SK-N-MC (cell line): ENCODE results near the gene CABP2.
"Not testable (repeated sequence)": the region's sequence is repeated elsewhere in the genome, so short reads cannot be mapped to it uniquely, and the experiment has no call there.

Source experiments
- DNase-seq: peaks from one replicate; pipeline ENCODE4 v3.0.0-alpha.2; 2011; ENCODE audit warnings: low read depth, low spot score
- H3K27ac ChIP-seq: fragments of 200-600 bp; sonication (generic); 2 replicates; pipeline ENCODE4 v1.5.1; 2016; ENCODE audit warnings: mixed run types
- H3K36me3 ChIP-seq: fragments of 200-600 bp; sonication (generic); 2 replicates; pipeline ENCODE4 v1.6.1; 2017; ENCODE audit warnings: antibody characterized with exemption, low read length, mixed read lengths; ENCODE audit not compliant: insufficient read depth
- H3K4me3 ChIP-seq: fragments of 200-600 bp; sonication (generic); 2 replicates; pipeline ENCODE4 v1.5.1; 2016
- H3K9ac ChIP-seq: fragments of 200-600 bp; sonication (generic); 2 replicates; pipeline ENCODE4 v1.8.0; 2017; ENCODE audit warnings: mixed run types, mixed read lengths; ENCODE audit not compliant: insufficient read length
- H3K9me3 ChIP-seq: fragments of 200-600 bp; sonication (generic); 2 replicates; pipeline ENCODE4 v1.6.1; 2017; ENCODE audit warnings: low read depth, mild to moderate bottlenecking, antibody characterized with exemption, low read length, moderate library complexity, mixed read lengths
- EZH2 ChIP-seq: fragments of 200-600 bp; sonication (generic); IDR thresholded peaks from one replicate; pipeline ENCODE4 v1.6.1; 2017; ENCODE audit warnings: antibody characterized with exemption
- FOXP2 ChIP-seq: optimal IDR thresholded peaks from 2 replicates; pipeline ENCODE3; 2011; ENCODE audit warnings: mild to moderate bottlenecking, moderate library complexity; ENCODE audit not compliant: insufficient read depth; ENCODE audit errors: extremely low read length, control extremely low read depth
- POLR2AphosphoS5 ChIP-seq: IDR thresholded peaks from 2 replicates; pipeline ENCODE4 v1.6.1; 2012; ENCODE audit warnings: mild to moderate bottlenecking, low read depth, low read length, borderline replicate concordance

CABP2 gene

DNA sequence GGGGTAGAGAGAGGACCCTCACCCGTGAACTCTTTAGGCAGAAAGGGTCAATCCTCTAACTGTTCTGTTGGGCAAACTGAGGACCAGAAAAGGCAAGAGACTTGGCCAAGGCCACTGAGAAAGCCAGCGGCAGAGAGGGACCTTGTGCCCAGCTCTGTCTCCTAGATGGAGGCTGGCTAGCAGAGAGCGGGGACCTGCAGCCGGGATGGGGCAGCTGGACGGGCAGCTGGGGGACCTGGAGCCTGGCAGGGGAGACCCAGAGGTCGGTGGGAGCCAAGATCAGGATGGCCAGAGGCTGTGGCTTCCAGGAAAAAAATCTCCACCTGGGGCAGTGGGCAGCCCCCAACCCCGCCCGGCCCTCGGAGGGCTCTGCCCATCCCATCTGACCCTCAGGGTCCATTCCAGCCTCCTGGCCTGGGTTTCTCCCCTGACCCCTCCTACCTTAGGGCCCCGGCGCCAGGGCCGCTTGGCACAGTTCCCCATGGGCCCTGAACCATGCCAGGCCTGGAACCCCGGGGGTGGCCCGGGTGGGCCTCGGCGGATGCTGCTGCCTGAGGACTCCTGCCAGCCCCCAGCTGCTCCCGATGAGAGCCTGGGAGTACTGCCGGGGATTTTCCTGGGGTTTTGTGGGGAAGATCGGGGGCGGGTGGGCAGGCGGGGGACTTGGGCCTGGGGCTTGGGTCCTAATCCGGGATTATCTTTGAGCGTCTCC lies at the start of gene CABP2:
Gene CABP2, minus strand, starts transcription at position 603 of the 712 bp plus-strand sequence. Its CDS starts 120 bp downstream, at position 483.
- TF ChIP-seq EZH2 (no peak), FOXP2 (no peak), POLR2AphosphoS5 (no peak)
- no peaks in the 10 kb centered on the region for H3K36me3 ChIP-seq
- no peak within 1 kb of the TSS for H3K27ac ChIP-seq
- no peak for DNase-seq
- H3K4me3 ChIP-seq = no peak within 1 kb of the TSS
- H3K9ac ChIP-seq = no peak within 1 kb of the TSS
- H3K9me3 ChIP-seq = no peaks in the 10 kb centered on the region

DNA sequence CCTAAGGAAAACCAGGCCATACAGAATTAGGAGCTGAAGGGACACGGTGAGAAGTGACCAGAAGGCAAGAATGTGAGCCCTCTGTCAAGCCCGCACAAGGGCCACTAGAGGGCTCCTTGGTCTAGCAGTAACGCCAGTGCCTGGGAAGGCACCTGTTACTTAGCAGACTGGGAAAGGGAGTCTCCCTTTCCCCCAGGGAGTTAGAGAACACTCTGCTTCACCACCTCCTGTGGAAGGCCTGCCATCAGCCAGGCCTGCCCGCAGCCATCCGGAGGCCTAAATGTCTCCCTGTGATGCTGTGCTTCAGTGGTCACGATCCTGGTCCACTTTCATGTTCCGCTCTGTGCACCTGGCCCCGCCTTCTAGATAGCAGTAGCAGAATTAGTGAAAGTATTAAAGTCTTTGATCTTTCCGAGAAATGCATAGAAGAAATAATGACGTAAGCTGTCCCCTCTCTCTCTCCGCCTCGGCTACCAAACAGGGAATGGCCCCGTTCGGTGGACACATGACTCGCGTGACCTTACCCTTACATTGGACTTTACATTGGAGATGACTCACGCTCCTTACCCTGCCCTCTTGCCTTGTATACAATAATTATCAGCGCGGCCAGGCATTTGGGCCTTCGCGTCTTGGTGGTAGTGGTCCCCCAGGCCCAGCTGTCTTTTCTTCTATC lies 49.6 kb upstream of the CABP2 start:
- 0 out of 2 replicates have a peak, but pooled peaks cover 4% of the 10 kb centered on the region for H3K9me3 ChIP-seq
- H3K36me3 ChIP-seq = no peaks in the 10 kb centered on the region
- H3K9ac ChIP-seq = no peak overlapping the region
- TF ChIP-seq FOXP2 (no peak), POLR2AphosphoS5 (no peak), EZH2 (no peak)
- no peak for DNase-seq
- no peak overlapping the region for H3K27ac ChIP-seq
- no peak overlapping the region for H3K4me3 ChIP-seq

GRCh38 chr11:67572305-67572704 lies 49.1 kb upstream of the CABP2 start:
- Histone ChIP-seq H3K36me3 (no peaks in the 10 kb centered on the region), H3K9ac (no peak overlapping the region), H3K27ac (no peak overlapping the region), H3K4me3 (no peak overlapping the region), H3K9me3 (0 out of 2 replicates have a peak, but pooled peaks cover 4% of the 10 kb centered on the region)
- TF ChIP-seq FOXP2 = no peak
- DNase-seq = no peak

GRCh38 chr11:67571443-67571842 lies 48.2 kb upstream of the CABP2 start:
- Histone ChIP-seq H3K36me3 (no peaks in the 10 kb centered on the region), H3K27ac (no peak overlapping the region), H3K9me3 (0 out of 2 replicates have a peak, but pooled peaks cover 4% of the 10 kb centered on the region), H3K9ac (no peak overlapping the region), H3K4me3 (no peak overlapping the region)
- DNase-seq = no peak
- TF ChIP-seq FOXP2 = no peak
- no peak for TF ChIP-seq POLR2AphosphoS5

GRCh38 chr11:67564230-67564629 lies 41.0 kb upstream of the CABP2 start:
- no peak for DNase-seq
- H3K4me3 ChIP-seq = no peak overlapping the region
- TF ChIP-seq EZH2 (no peak), POLR2AphosphoS5 (no peak), FOXP2 (no peak)
- no peak overlapping the region for H3K27ac ChIP-seq
- H3K9ac ChIP-seq = no peak overlapping the region
- H3K9me3 ChIP-seq = no peaks in the 10 kb centered on the region
- no peaks in the 10 kb centered on the region for H3K36me3 ChIP-seq

DNA sequence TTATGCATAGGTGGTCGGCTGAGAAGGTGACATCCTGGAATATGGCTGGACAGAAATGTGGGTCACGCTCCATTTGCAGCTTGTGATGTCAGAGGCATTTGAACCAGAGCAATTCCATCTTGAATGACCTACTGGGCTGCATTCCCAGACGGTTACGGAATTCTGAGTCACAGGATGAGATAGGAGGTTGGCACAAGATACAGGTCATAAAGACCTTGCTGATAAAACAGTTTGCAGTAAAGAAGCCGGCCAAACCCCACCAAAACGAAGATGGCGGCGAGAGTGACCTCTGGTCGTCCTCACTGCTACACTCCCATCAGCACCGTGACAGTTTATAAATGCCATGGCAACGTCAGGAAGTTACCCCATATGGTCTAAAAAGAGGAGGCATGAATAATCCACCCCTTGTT lies 40.5 kb upstream of the CABP2 start:
- DNase-seq, H3K27ac ChIP-seq: not testable (repeated sequence)

DNA sequence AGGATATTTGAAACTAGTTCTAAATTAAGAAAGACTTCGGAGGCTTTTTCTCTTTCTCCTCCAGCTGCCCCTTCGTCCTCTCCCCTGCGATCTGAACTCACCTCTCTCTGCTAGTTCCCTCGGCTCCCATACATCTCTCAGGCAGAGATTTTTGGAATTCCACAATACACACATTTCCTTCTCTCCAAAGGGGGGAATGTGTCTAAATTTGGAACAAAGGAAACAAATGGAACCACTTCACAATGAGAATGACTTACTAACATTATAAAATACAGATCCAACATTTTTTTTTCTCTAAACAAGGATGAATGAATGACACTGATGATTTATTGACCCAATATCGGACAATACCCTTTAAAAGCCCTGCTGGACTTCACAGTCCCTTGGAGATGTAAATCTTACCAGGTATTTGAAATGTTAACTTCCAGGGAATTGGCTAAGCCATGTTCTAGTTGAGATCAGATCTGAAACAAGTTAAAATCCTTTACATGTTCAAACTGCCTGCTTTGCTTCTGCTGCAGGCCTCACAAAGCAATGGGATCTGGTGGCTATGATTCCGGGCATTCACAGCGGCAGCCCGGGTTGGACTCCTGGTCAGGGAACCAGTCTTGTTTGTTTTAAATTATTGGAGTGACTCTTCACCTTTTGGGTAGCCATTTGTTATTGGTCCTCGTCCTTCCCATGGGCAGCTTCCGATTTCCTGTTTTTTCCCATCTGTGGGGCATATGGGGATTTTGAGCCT lies 39.9 kb upstream of the CABP2 start:
- TF ChIP-seq POLR2AphosphoS5 (no peak), EZH2 (no peak), FOXP2 (no peak)
- Histone ChIP-seq H3K27ac (no peak overlapping the region), H3K36me3 (no peaks in the 10 kb centered on the region), H3K9ac (no peak overlapping the region), H3K9me3 (no peaks in the 10 kb centered on the region), H3K4me3 (no peak overlapping the region)
- DNase-seq = no peak

More for the DNA sequence above, 40.5 kb upstream of the CABP2 start:
- not testable (repeated sequence) for H3K36me3 ChIP-seq, H3K9ac ChIP-seq, H3K9me3 ChIP-seq, H3K4me3 ChIP-seq

DNA sequence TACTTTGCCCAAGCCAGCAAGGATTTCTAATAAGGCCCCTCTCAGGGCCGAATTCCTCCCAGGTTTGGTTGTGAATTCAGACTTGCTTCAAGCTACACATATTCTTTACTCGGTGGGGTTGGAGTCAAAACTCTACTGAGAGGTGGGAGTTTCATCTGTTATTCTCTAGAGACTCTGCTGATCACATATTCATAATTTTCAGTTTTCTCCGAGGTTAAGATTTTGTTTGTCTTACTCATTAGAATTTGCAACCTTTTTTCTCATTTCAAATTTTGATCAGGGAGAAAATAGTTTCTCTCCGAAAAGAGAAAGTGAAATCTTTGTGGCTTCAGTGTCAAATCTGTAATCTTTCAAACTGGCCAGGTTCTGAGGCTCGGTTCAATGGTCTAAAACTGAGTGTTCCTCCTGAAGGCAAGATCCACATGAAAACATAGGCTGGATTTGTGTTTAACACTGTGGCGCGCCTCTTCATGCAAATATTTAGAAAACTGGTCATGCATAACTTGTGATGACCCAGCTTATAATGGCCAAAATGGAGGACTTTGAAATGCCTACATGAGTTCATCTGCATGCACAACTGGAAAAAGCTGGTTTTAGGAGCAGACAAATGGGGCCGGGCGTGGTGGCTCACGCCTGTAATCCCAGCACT lies 38.8 kb upstream of the CABP2 start:
- H3K27ac ChIP-seq = no peak overlapping the region
- H3K9ac ChIP-seq = no peak overlapping the region
- TF ChIP-seq FOXP2 (no peak), EZH2 (no peak), POLR2AphosphoS5 (no peak)
- no peak for DNase-seq
- H3K9me3 ChIP-seq = no peaks in the 10 kb centered on the region
- no peaks in the 10 kb centered on the region for H3K36me3 ChIP-seq
- H3K4me3 ChIP-seq = no peak overlapping the region
